Mammary epithelial cell (primary cell): ENCODE data around the gene ZNF248.

Experiments used
- EZH2 ChIP-seq: IDR thresholded peaks from 2 replicates; pipeline ENCODE4 v1.6.1; 2012; ENCODE audit warnings: low read length, inconsistent platforms, borderline replicate concordance
- TF ChIP-seq, protein P1 (sequence below), 2 donors: IDR thresholded peaks in 1 of 2; conservative IDR thresholded peaks in 1 of 2; 2 replicates each; pipeline ENCODE4 v1.5.1; 2011 to 2012; ENCODE audit warnings: inconsistent platforms in 2 of 2, low read length in 2 of 2, mild to moderate bottlenecking in 2 of 2, control low read depth in 1 of 2, low read depth in 1 of 2; ENCODE audit not compliant: insufficient read depth in 1 of 2; ENCODE audit errors: extremely low read depth in 1 of 2

- TF ChIP-seq, protein P1, sequence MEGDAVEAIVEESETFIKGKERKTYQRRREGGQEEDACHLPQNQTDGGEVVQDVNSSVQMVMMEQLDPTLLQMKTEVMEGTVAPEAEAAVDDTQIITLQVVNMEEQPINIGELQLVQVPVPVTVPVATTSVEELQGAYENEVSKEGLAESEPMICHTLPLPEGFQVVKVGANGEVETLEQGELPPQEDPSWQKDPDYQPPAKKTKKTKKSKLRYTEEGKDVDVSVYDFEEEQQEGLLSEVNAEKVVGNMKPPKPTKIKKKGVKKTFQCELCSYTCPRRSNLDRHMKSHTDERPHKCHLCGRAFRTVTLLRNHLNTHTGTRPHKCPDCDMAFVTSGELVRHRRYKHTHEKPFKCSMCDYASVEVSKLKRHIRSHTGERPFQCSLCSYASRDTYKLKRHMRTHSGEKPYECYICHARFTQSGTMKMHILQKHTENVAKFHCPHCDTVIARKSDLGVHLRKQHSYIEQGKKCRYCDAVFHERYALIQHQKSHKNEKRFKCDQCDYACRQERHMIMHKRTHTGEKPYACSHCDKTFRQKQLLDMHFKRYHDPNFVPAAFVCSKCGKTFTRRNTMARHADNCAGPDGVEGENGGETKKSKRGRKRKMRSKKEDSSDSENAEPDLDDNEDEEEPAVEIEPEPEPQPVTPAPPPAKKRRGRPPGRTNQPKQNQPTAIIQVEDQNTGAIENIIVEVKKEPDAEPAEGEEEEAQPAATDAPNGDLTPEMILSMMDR (conservative IDR thresholded peaks at IDR 0.05 in 1 of 2, IDR thresholded peaks at IDR 0.05 in 1 of 2; ENCODE audit: extremely low read depth in 1 of 2, insufficient read depth in 1 of 2, low read depth in 1 of 2, low read length in 2 of 2) = no peak
- TF ChIP-seq EZH2 = no peak
These were observed 25.7 kb downstream of the ZNF248 start for GRCh38 chr10:37831495-37832333.
